Cardiac fibroblast (primary cell): ENCODE results near the gene TSHR.

Experiments
- DNase-seq, 2 donors: peaks; one replicate each; pipeline versions ENCODE4 v3.0.0 to v3.0.0-alpha.2; 2010; ENCODE audit warnings: low read depth in 2 of 2
- H3K4me3 ChIP-seq, 2 donors: replicated peaks in 1 of 2; 1 replicate in 1 of 2; 2 replicates in 1 of 2; pipeline ENCODE4 v1.5.1; 2011; ENCODE audit warnings: low read depth in 2 of 2, low read length in 2 of 2, mild to moderate bottlenecking in 2 of 2, moderate library complexity in 1 of 2
- CTCF ChIP-seq: IDR thresholded peaks from one replicate; pipeline ENCODE4 v1.5.1; 2011; ENCODE audit warnings: low read depth, mild to moderate bottlenecking, low read length, inconsistent platforms

Gene TSHR

GRCh38 chr14:81122326-81122725 lies 166.9 kb downstream of the TSHR start:
- DNase-seq, result no peak
- no peak overlapping the region for H3K4me3 ChIP-seq

GRCh38 chr14:81123811-81124210 lies 168.4 kb downstream of the TSHR start:
- no peak overlapping the region for H3K4me3 ChIP-seq
- no peak for TF ChIP-seq CTCF
- no peak for DNase-seq

More at GRCh38 chr14:81122326-81122725, 166.9 kb downstream of the TSHR start:
- TF ChIP-seq CTCF, result no peak

DNA sequence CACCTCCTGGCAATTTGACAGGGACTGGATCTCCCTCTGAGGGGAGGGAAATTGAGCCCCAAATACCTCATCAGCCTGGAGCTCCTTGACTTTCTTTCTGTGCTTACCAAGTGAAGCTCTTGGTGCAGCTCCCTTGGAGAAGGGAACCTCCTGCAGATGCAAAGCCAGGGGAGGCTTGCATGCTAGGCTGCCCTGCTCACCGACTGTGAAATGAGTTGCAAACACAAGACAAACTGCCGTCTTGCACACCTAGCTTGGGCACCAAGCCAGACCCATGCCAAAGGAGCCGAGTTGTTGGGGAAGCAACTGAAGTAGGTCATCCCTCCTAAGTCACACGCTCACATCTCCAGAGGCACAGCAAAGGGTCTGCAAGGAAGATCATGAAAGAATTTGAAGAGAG lies 170.1 kb downstream of the TSHR start:
- no peak for DNase-seq
- TF ChIP-seq CTCF, result no peak
- H3K4me3 ChIP-seq, result no peak overlapping the region

DNA sequence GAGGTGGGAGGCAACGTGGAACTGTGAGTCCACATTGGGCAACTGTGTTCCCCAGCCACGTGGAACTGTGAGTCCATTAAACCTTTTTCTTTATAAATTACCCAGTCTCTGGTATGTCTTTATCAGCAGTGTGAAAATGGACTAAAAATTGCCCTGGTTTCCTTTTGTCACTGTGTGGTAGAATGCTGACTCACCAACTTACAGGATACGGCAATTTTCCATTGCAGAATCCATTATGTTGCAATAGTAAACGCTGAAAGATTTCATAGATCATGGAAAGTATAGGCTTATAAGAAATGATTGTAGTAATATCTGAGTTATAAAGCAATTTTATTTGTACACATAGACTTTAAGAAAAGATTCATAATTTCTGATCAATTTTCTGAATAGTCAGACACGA lies 172.4 kb downstream of the TSHR start:
- DNase-seq, result peak; percentile 16 to 33
- no peak overlapping the region for H3K4me3 ChIP-seq
- TF ChIP-seq CTCF, result no peak

DNA sequence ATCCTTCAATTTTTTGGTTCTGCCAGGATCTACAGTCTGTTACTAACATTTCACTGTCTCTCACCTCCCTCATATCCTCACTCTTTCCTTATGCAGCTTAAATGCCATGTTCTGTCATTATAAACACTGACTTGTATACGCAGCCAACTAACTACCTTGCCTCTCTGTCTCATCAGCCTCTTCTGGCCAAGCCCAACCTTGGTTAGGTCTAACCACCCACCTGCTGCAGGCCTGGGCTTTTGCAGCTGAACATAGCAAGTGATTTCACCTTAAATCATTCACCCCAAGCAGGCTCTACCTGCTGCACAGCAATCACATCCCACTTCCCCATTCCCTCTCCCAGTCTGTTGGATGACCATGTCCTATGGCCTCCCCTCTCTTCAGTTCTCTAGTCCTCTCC lies 173.8 kb downstream of the TSHR start:
- H3K4me3 ChIP-seq, result no peak overlapping the region
- no peak for TF ChIP-seq CTCF
- DNase-seq, result no peak

DNA sequence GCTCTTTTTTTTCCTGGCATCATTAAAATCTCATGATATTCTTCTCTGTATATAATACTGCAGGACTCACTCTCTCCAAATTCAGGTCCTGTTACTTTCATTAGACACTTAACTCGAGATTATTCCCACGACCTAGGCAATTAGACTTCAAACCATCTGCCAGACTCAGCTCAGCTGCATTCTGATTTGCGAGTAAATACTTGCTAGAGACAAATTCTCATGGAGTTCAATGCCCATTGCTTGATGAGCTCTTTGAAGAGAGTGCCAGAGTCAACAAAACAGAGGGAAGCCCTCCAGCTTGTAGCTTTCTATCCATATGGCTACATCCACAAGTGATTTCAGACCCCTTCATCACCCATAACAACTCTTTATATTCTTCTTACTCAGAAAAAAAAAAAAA lies 177.0 kb downstream of the TSHR start:
- no peak for TF ChIP-seq CTCF
- no peak for DNase-seq
- no peak overlapping the region for H3K4me3 ChIP-seq

- no peak for DNase-seq
- H3K4me3 ChIP-seq, result no peak overlapping the region
- no peak for TF ChIP-seq CTCF
Measured at GRCh38 chr14:81133400-81133799, 178.0 kb downstream of the TSHR start.
